K562 (cell line): ENCODE measurements around the gene DAAM1. TPM values are rescaled to one million over a fixed set of nuclear protein-coding genes. Genes with fewer than 3 reads are reported as not detected.

Source experiments
- CHD7 ChIP-seq: fragments of 200-600 bp; sonication (generic); IDR thresholded peaks from one replicate; pipeline ENCODE4 v1.6.1; 2012; ENCODE audit warnings: mild to moderate bottlenecking, low read depth, low read length, inconsistent platforms
- FIP1L1 ChIP-seq: fragments of 200-400 bp; formaldehyde crosslinking; IDR thresholded peaks from 2 replicates; pipeline ENCODE4 v1.6.1; 2018; ENCODE audit warnings: mild to moderate bottlenecking, low read depth, low read length; ENCODE audit not compliant: poor library complexity, severe bottlenecking
- MITF ChIP-seq: IDR thresholded peaks from 2 replicates; pipeline ENCODE4 v1.6.1; 2014; ENCODE audit warnings: antibody characterized with exemption
- NFE2L1 ChIP-seq: fragments of 450-650 bp; IDR thresholded peaks from 2 replicates; pipeline ENCODE4 v1.6.1; 2016; ENCODE audit warnings: missing genetic modification characterization, low read depth, mild to moderate bottlenecking, missing compliant biosample characterization, moderate library complexity, borderline replicate concordance
- PBX2 ChIP-seq, 2 experiments: IDR thresholded peaks in 1 of 2; conservative IDR thresholded peaks in 1 of 2; 2 replicates each; pipeline ENCODE4 v1.6.1; 2016; ENCODE audit warnings: low read depth in 2 of 2, mild to moderate bottlenecking in 1 of 2, missing compliant biosample characterization in 1 of 2, missing genetic modification characterization in 1 of 2, moderate library complexity in 1 of 2
- XRCC5 ChIP-seq: fragments of 200-400 bp; formaldehyde crosslinking; IDR thresholded peaks from 2 replicates; pipeline ENCODE4 v1.6.1; 2017; ENCODE audit warnings: low read depth, mild to moderate bottlenecking, low read length
- polyA plus RNA-seq, 8 experiments: library from polyadenylated mRNA; depleted of rRNA in 4 of 8; stranded (reverse) in 5 of 8; unstranded in 3 of 8; fragments of >200 nt; fragmentation: Nextera tagmentation in 2 of 8; fragmentation: Illumina TruSeq in 1 of 8; extraction: Ambion mirVana in 2 of 8; extraction: Trizol in 1 of 8; gene quantifications; 2 replicates each; pipeline versions ENCODE4 v1.2.1 to v1.2.3, GENCODE V29; 2011 to 2014; ENCODE audit warnings: inconsistent platforms in 1 of 8, missing spikeins in 1 of 8
- total RNA-seq, 7 experiments: library from RNA; depleted of rRNA in 6 of 7; stranded (reverse); fragments of >200 nt in 6 of 7; fragmentation: Illumina TruSeq in 2 of 7; extraction: Trizol in 2 of 7; gene quantifications; 2 replicates each; pipeline versions ENCODE4 v1.2.1 to v1.2.3, GENCODE V29; 2011 to 2021; ENCODE audit warnings: low replicate concordance in 1 of 7
- TF ChIP-seq, protein P1 (sequence below): sonication (generic); formaldehyde crosslinking; IDR thresholded peaks from 2 replicates; pipeline ENCODE4 v1.8.1; 2023; ENCODE audit warnings: mild to moderate bottlenecking, missing genetic modification reagents

DAAM1 gene
- total and polyA plus RNA-seq, 9 of the 15 experiments (the other 6 are each of a cell fraction or from before 2014, with no cell fraction given), result 3.6 to 11.6 (median 6.7) TPM

- TF ChIP-seq NFE2L1 (tag) (no peak), XRCC5 (no peak), CHD7 (no peak), PBX2 (CRISPR knock-in tag; IDR thresholded peaks at IDR 0.05; ENCODE audit: low read depth) (no peak), PBX2 (tag; conservative IDR thresholded peaks at IDR 0.05; ENCODE audit: low read depth) (peak; percentile 95), FIP1L1 (no peak), MITF (no peak)
- TF ChIP-seq, protein P1, sequence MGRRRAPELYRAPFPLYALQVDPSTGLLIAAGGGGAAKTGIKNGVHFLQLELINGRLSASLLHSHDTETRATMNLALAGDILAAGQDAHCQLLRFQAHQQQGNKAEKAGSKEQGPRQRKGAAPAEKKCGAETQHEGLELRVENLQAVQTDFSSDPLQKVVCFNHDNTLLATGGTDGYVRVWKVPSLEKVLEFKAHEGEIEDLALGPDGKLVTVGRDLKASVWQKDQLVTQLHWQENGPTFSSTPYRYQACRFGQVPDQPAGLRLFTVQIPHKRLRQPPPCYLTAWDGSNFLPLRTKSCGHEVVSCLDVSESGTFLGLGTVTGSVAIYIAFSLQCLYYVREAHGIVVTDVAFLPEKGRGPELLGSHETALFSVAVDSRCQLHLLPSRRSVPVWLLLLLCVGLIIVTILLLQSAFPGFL (CRISPR knock-in tag), result no peak
These were observed 122.2 kb downstream of the DAAM1 start (continued) for GRCh38 chr14:59310633-59311032.
